ELF-1 (cell line): ENCODE measurements around the gene KRTAP3-3.
"Not testable (repeated sequence)": the region's sequence is repeated elsewhere in the genome, so short reads cannot be mapped to it uniquely, and the experiment has no call there.

Experiments used
- DNase-seq: peaks from one replicate; pipeline ENCODE4 v3.0.0-alpha.2; 2016; ENCODE audit warnings: low read depth, low spot score

KRTAP3-3 gene

DNA sequence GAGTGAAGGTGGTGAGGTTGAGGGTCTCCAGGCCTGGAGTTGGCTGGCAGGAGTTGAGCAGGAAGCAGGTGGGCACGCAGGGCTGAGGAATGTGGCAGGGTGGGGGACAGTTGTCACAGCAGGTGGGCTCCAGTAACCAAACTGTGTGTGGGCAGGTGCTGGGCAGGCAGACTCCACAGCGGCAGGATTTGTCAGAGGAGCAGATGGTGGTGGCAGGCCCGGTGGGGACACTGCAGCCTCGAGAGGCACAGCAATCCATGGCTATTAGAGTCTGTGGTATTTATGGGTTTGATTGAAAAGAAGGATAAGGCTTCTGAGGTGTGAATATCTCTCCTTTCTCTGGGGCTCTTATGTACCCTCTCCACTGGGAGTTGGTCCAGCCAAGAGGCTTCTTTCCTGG is at the start of gene KRTAP3-3:
KRTAP3-3 (minus strand) TSS at position 326 of the 400 bp plus-strand sequence; CDS start at position 259, 67 bp downstream.
- DNase-seq = no peak

DNA sequence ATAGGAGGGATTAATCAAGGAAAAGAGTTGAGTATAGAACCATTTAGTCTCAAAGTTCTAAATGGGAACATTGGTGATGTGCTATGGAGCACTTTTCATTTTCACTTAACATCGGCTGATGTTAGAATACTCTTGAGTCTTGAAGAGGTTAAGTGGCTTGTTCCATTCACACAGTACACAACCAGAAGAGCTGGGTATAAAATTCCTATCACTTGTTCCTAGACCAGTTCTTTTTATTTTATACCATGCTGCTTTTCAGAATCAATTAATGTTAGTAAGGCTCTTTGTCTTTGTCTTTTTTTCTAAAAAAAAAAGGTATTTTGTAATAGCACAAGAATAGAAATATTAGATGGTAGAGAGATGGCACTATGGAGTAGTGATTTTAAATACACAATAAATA is 49.0 kb upstream of the KRTAP3-3 start:
- no peak for DNase-seq

GRCh38 chr17:41040783-41041571 is 47.0 kb upstream of the KRTAP3-3 start, which contains the start of gene KRTAP1-1:
Gene KRTAP1-1 (minus strand): TSS chr17:41041450. CDS start chr17:41041397, 53 bp downstream.
- not testable (repeated sequence) for DNase-seq

GRCh38 chr17:41037853-41038350 is 43.9 kb upstream of the KRTAP3-3 start:
- no peak for DNase-seq

DNA sequence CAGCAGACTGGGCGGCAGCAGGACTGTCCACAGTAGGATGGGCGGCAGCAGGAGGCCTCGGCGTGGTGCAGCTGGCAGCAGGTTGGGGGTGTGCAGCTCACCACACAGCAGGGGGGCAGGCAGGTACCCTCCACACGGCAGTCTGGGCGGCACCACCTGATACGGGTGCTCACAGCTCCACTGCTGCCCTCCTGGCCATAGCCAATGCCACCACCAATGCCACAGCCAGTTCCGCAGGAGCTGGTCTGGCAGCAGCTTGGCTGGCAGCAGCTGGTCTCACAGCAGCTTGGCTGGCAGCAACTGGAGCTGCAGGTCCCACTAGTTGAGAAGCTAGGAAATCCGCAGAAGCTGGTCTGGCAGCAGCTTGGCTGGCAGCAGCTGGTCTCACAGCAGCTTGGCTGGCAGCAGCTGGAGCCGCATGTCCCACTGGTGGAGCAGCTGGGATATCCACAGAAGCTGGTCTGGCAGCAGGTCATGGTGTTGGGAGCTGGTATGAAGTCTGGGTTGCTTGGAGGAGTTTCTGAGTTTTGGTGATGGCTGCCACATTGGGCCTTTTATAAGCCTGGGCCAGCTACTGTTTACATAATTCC is 40.5 kb upstream of the KRTAP3-3 start, which contains the start of gene KRTAP1-3:
KRTAP1-3 (minus strand) TSS at position 529 of the 590 bp plus-strand sequence; CDS start at position 476, 53 bp downstream.
- not testable (repeated sequence) for DNase-seq

GRCh38 chr17:41029633-41030245 is 35.8 kb upstream of the KRTAP3-3 start, which contains the start of gene KRTAP1-4:
Gene KRTAP1-4 (minus strand): TSS chr17:41030195. CDS start chr17:41030078, 117 bp downstream.
- no peak for DNase-seq

DNA sequence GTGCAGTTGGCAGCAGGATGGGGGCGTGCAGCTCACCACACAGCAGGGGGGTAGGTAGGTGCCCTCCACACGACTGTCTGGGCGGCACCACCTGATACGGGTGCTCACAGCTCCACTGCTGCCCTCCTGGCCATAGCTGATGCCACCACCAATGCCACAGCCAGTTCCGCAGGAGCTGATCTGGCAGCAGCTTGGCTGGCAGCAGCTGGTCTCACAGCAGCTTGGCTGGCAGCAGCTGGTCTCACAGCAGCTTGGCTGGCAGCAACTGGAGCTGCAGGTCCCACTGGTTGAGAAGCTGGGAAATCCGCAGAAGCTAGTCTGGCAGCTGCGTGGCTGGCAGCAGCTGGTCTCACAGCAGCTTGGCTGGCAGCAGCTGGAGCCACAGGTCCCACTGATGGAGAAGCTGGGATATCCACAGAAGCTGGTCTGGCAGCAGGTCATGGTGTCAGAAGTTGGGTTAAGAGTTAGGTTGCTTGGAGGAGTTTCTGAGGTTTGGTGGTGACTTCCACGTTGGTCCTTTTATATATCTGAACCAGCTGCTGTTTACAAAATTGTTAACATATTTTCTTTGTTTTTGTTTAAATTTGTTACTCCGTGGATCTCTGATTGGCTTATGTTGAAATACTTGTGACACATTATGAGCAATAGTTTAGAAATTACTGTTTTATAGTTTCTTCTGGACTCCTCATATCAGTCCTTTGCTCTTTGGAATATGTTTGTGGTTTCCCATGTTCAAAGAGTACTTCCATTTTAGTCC is 32.9 kb upstream of the KRTAP3-3 start, which contains the start of gene KRTAP1-5:
KRTAP1-5 (minus strand) TSS at position 494 of the 757 bp plus-strand sequence; CDS start at position 441, 53 bp downstream.
- DNase-seq = no peak

DNA sequence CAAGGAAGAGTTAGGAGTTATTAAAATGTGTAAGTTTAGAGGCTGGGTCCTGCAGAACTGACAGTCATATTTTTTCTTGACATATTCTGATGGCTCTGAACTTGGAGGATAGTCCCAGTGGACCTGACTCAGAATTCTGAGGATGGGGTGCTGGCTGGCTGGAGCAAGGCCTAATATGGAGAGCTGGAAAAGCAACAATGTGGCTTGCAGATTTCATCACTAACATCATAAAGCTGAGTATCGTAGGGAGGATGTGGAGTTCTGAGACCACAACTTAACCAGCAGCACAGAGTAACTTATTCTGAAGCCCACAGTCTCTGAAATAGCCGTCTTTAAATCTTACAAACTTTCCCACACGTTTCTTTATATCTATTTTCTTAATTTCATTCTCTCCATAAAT is 30.7 kb upstream of the KRTAP3-3 start:
- no peak for DNase-seq

GRCh38 chr17:41020336-41020735 is 26.4 kb upstream of the KRTAP3-3 start:
- no peak for DNase-seq

GRCh38 chr17:41019415-41019814 is 25.5 kb upstream of the KRTAP3-3 start:
- DNase-seq = no peak

DNA sequence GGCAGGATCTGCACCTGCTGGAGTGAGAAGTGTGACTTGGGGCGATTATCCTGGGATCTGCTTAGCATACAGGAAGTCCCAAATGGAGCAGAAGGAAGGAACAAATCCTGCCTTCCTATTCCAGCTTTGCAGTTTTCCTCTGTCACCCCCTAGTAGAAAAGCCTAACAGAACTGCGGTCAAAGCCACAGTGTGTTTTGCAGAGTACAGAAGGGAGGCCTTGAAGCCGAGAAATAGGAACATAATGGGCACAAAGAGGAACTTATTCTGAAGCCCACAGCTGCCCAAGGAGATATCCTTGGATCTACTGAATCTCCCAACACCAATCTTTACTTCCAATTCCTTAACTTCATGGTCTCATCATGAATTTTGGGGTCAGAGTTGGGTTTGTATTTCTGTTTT is 24.6 kb upstream of the KRTAP3-3 start:
- DNase-seq = no peak

GRCh38 chr17:41016578-41017215 is 22.7 kb upstream of the KRTAP3-3 start:
- DNase-seq = no peak

DNA sequence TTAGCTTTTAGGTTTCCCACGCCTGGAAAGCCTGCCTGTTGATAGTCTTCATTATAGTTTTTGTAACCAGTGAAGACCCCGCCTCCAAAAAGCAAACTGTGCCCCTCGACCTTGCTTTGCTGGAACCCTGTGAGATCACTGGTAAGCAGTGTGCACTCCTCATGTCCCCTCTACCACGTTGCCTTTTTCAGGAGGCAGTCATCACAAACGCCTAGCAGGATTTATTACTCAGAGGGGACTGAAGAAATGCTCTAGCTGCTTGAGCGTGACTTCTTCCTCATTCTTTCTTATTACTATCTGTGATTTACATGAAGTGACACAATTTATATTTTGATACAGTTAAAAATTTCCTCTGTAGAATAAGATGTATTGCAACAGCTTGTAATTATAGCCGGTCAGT is 21.5 kb upstream of the KRTAP3-3 start:
- no peak for DNase-seq

DNA sequence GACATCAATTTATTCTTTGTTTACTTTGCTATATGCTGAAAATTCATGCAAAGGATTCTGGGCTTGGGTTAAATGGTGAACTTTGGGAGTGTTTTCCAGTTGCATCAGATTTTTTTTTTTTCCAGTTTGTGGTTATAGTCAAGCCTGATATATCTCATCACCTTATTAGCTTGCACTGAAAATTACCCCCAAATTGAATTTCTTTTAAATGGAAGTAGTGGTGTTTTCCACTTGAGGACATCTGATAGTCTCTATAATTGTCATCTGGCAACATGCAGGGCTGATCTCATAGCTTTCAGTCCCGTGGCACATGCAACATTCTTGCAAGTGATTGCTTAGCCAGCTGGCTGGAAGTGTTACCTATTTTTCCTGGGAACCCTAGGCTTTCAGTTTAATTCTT is 19.6 kb upstream of the KRTAP3-3 start:
- DNase-seq = no peak

DNA sequence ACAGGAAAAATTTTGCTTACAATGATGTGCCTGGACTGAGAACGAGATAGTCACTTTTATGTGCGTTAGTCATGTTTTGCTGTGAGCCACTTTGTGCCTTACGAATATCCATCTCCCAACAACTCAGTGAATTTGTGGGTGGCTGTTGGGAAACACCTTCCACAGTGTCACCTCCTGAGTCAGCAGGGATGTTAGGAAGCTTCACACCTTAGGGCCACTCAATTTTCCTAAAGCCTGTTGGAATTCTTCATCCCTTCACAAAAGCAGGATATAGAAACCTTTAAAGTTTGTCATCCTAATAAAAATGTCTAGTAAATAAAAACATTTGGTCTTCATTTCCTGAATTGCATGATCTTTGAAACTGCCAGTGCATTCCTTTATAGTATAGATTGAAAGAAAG is 19.2 kb upstream of the KRTAP3-3 start:
- no peak for DNase-seq

GRCh38 chr17:41012326-41013120 is 18.6 kb upstream of the KRTAP3-3 start:
- DNase-seq = no peak

DNA sequence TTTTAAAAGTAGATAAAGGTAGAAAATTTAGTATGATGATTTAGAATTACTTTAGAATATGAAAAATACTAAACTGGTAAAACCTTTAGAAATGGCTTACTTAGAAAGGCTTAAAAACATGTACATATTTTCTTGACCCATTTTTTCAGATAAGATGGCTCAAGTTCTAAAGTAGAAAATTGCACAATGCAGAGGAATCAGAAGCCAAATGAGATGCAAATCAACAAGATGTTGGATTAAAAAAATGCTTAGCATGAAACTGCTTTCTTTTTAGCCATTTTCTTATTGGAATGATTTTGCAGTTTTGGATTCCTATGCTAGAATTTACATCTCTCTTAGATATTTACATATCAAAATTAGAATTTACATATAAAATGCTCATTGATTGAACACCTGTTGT is 16.5 kb upstream of the KRTAP3-3 start:
- DNase-seq = no peak

GRCh38 chr17:41009936-41010335 is 16.0 kb upstream of the KRTAP3-3 start:
- DNase-seq = no peak

DNA sequence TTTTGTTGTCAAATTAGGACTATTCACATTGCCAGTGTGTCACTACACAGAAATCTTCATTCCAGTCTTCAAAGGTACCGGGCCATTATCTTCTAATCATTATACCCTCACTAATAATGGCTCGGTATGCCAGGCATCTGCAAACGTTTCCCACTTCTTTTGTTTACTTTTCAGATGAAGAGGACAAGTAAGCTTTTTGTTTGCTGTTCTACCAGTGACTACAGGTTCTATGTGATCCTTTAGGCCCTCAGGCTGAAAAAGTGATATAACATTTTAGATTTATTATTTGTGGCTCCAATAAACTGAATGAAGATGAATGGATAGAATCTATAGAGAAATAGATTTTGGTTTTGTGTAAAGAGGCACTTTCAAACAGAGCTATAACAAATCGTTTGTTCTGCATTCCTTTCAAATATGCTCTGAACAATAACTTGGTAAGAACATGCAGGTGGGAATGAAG is 15.4 kb upstream of the KRTAP3-3 start:
- peak; percentile 11 for DNase-seq

- peak; percentile 16 for DNase-seq
These were observed 14.8 kb upstream of the KRTAP3-3 start, which contains the start of gene KRTAP3-1 for GRCh38 chr17:41008811-41009210. Gene KRTAP3-1 (minus strand): TSS chr17:41009128. CDS start chr17:41009074, 54 bp downstream.
